Fibroblast of lung (primary cell): Measurements from ENCODE around the gene MT1H. TPM values are rescaled to one million over a fixed set of nuclear protein-coding genes. Genes with fewer than 3 reads are reported as not detected.

ENCODE experiments used
- DNase-seq, 2 donors: peaks; one replicate each; pipeline versions ENCODE4 v3.0.0 to v3.0.0-alpha.2; 2010; ENCODE audit warnings: low read depth in 2 of 2
- H2AFZ ChIP-seq: 2 replicates; pipeline ENCODE4 v1.5.1; 2012; ENCODE audit warnings: low read length, control low read depth, inconsistent platforms
- H3K27ac ChIP-seq: 2 replicates; pipeline ENCODE4 v1.5.1; 2011; ENCODE audit warnings: low read length, control low read depth; ENCODE audit not compliant: insufficient read depth
- H3K27me3 ChIP-seq: 2 replicates; pipeline ENCODE4 v1.5.1; 2011; ENCODE audit warnings: mild to moderate bottlenecking, low read length; ENCODE audit not compliant: control insufficient read depth, insufficient read depth
- H3K36me3 ChIP-seq: 2 replicates; pipeline ENCODE4 v1.5.1; 2011; ENCODE audit warnings: low read length; ENCODE audit not compliant: control insufficient read depth, insufficient read depth
- H3K4me1 ChIP-seq: 2 replicates; pipeline ENCODE4 v1.5.1; 2011; ENCODE audit warnings: low read length; ENCODE audit not compliant: control insufficient read depth, insufficient read depth; ENCODE audit errors: extremely low read depth
- H3K4me2 ChIP-seq: 2 replicates; pipeline ENCODE4 v1.5.1; 2011; ENCODE audit warnings: low read length, control low read depth; ENCODE audit not compliant: insufficient read depth; ENCODE audit errors: extremely low read depth
- H3K4me3 ChIP-seq, 4 experiments: fragments of 200-600 bp in 1 of 4; sonication (generic) in 1 of 4; replicated peaks in 1 of 4; 2 replicates each; pipeline ENCODE4 v1.5.1; 2011 to 2016; ENCODE audit warnings: low read length in 4 of 4, low read depth in 3 of 4, mild to moderate bottlenecking in 3 of 4, control low read depth in 2 of 4, inconsistent platforms in 1 of 4, mixed read lengths in 1 of 4; ENCODE audit not compliant: insufficient read depth in 1 of 4; ENCODE audit errors: control extremely low read depth in 1 of 4
- H3K79me2 ChIP-seq: 2 replicates; pipeline ENCODE4 v1.5.1; 2012; ENCODE audit warnings: mild to moderate bottlenecking, low read length, inconsistent platforms; ENCODE audit not compliant: control insufficient read depth, insufficient read depth
- H3K9ac ChIP-seq: 2 replicates; pipeline ENCODE4 v1.5.1; 2011; ENCODE audit warnings: mild to moderate bottlenecking, low read length, control low read depth; ENCODE audit not compliant: insufficient read depth
- H3K9me3 ChIP-seq: 2 replicates; pipeline ENCODE4 v1.5.1; 2012; ENCODE audit warnings: low read depth, low read length; ENCODE audit not compliant: control insufficient read depth, insufficient read depth
- H4K20me1 ChIP-seq: 2 replicates; pipeline ENCODE4 v1.5.1; 2011; ENCODE audit warnings: low read length; ENCODE audit not compliant: control insufficient read depth, insufficient read depth; ENCODE audit errors: extremely low read depth
- CTCF ChIP-seq, 2 donors: IDR thresholded peaks in 1 of 2; conservative IDR thresholded peaks in 1 of 2; 1 replicate in 1 of 2; 2 replicates in 1 of 2; pipeline ENCODE4 v1.5.1; 2011 to 2012; ENCODE audit warnings: low read length in 2 of 2, control low read depth in 1 of 2, inconsistent platforms in 1 of 2, low read depth in 1 of 2, mild to moderate bottlenecking in 1 of 2
- EZH2 ChIP-seq: IDR thresholded peaks from 2 replicates; pipeline ENCODE4 v1.5.1; 2012; ENCODE audit warnings: low read length, control low read depth, mild to moderate bottlenecking; ENCODE audit errors: missing control alignments
- polyA plus RNA-seq, 2 donors: library from polyadenylated mRNA; depleted of rRNA in 1 of 2; stranded (reverse) in 1 of 2; unstranded in 1 of 2; fragments of >200 nt; gene quantifications; 2 replicates each; pipeline ENCODE4 v1.2.1, GENCODE V29; 2011 to 2012; ENCODE audit warnings: missing spikeins in 1 of 2
- total RNA-seq: library from RNA; depleted of rRNA; stranded (reverse); fragments of >200 nt; gene quantifications from 2 replicates; pipeline ENCODE4 v1.2.1, GENCODE V29; 2014

MT1H gene
- total and polyA plus RNA-seq, 2 donors (not counting 1 experiment from before 2014, with no cell fraction given), result not detected

- H2AFZ ChIP-seq, result peak overlapping the region; percentile 62
- no peak overlapping the region for H3K9ac ChIP-seq
Measured at GRCh38 chr16:56701534-56701933, 31.9 kb downstream of the MT1H start.

GRCh38 chr16:56702836-56703235, 33.2 kb downstream of the MT1H start:
- H3K27ac ChIP-seq, result no peak overlapping the region
- no peaks in the 10 kb centered on the region for H3K9me3 ChIP-seq
- H3K4me1 ChIP-seq, result peaks cover 4% of the 10 kb centered on the region
- H4K20me1 ChIP-seq, result no peaks in the 10 kb centered on the region
- no peaks in the 10 kb centered on the region for H3K79me2 ChIP-seq
- H3K4me2 ChIP-seq, result no peak overlapping the region
- no peak for TF ChIP-seq CTCF (conservative IDR thresholded peaks at IDR 0.05 in 1 of 2, IDR thresholded peaks at IDR 0.05 in 1 of 2; ENCODE audit: low read depth in 1 of 2, low read length in 2 of 2)
- no peak for TF ChIP-seq EZH2
- H3K4me3 ChIP-seq, result no peak overlapping the region
- H3K27me3 ChIP-seq, result no peaks in the 10 kb centered on the region
- no peak for DNase-seq
- no peak overlapping the region for H3K9ac ChIP-seq
- H3K36me3 ChIP-seq, result no peaks in the 10 kb centered on the region
- H2AFZ ChIP-seq, result peak overlapping the region; percentile 64

More at GRCh38 chr16:56701534-56701933, 31.9 kb downstream of the MT1H start:
- Histone ChIP-seq H3K27ac (no peak overlapping the region), H3K36me3 (no peaks in the 10 kb centered on the region), H3K79me2 (no peaks in the 10 kb centered on the region), H3K4me2 (no peak overlapping the region), H4K20me1 (no peaks in the 10 kb centered on the region), H3K4me3 (no peak overlapping the region), H3K27me3 (no peaks in the 10 kb centered on the region), H3K4me1 (peaks cover 4% of the 10 kb centered on the region), H3K9me3 (no peaks in the 10 kb centered on the region)
- TF ChIP-seq CTCF (conservative IDR thresholded peaks at IDR 0.05 in 1 of 2, IDR thresholded peaks at IDR 0.05 in 1 of 2; ENCODE audit: low read depth in 1 of 2, low read length in 2 of 2) (no peak), EZH2 (no peak)
- no peak for DNase-seq

- no peak overlapping the region for H2AFZ ChIP-seq
- no peaks in the 10 kb centered on the region for H3K4me1 ChIP-seq
- H3K4me3 ChIP-seq, result no peak overlapping the region
- H3K27ac ChIP-seq, result no peak overlapping the region
- H3K4me2 ChIP-seq, result no peak overlapping the region
- H3K36me3 ChIP-seq, result no peaks in the 10 kb centered on the region
- H4K20me1 ChIP-seq, result no peaks in the 10 kb centered on the region
- TF ChIP-seq CTCF (conservative IDR thresholded peaks at IDR 0.05 in 1 of 2, IDR thresholded peaks at IDR 0.05 in 1 of 2; ENCODE audit: low read depth in 1 of 2, low read length in 2 of 2) (no peak), EZH2 (no peak)
- H3K9ac ChIP-seq, result no peak overlapping the region
- no peaks in the 10 kb centered on the region for H3K79me2 ChIP-seq
- DNase-seq, result no peak
- H3K27me3 ChIP-seq, result no peaks in the 10 kb centered on the region
- H3K9me3 ChIP-seq, result no peaks in the 10 kb centered on the region
Measured at GRCh38 chr16:56708525-56709442, 39.2 kb downstream of the MT1H start.
